ENCODE results near the gene PALM.

GRCh38 chr19:732148-733069, 23.7 kb downstream of the PALM start:
- no peak for TF ChIP-seq CTCF (conservative IDR thresholded peaks at IDR 0.05 in 1 of 2, IDR thresholded peaks at IDR 0.05 in 1 of 2; ENCODE audit: extremely low read depth in 1 of 2, insufficient read depth in 1 of 2, low read depth in 1 of 2, low read length in 2 of 2)
- no peak for TF ChIP-seq EZH2 (IDR thresholded peaks at IDR 0.05; ENCODE audit: borderline replicate concordance, low read length)
